Activated CD4-positive, alpha-beta T cell treated with anti-CD3 and anti-CD28 coated beads, Interleukin-2, amount 10 ng/mL, durations not matched to agents 7 days and 5 days (primary cell): ENCODE data around the gene MFSD2A. TPM values are rescaled to one million over a fixed set of nuclear protein-coding genes. Genes with fewer than 3 reads are reported as not detected.
"Not testable (repeated sequence)": the region's sequence is repeated elsewhere in the genome, so short reads cannot be mapped to it uniquely, and the experiment has no call there.

Experiments
- CTCF ChIA-PET: fragments of 350-600 bp; sonication (Branson Sonifier 250); formaldehyde crosslinking; loops from one replicate; lab custom pipeline; 2021; ENCODE audit warnings: antibody characterized with exemption; lab: Charles Lee
- POLR2A ChIA-PET: fragments of 350-600 bp; sonication (Branson Sonifier 250); formaldehyde crosslinking; loops from one replicate; lab custom pipeline; 2021; ENCODE audit warnings: antibody characterized with exemption; lab: Charles Lee
- DNase-seq: peaks from one replicate; pipeline ENCODE4 v3.0.0-alpha.2; 2020
- H3K27ac Mint-ChIP-seq: one replicate; pipeline ENCODE4 v1.8.0; 2021; ENCODE audit warnings: mild to moderate bottlenecking, moderate library complexity, mixed read lengths
- H3K27me3 Mint-ChIP-seq: one replicate; pipeline ENCODE4 v1.8.0; 2021; ENCODE audit warnings: mixed read lengths
- H3K36me3 Mint-ChIP-seq: one replicate; pipeline ENCODE4 v1.8.0; 2021; ENCODE audit warnings: low read depth, mixed read lengths
- H3K4me1 Mint-ChIP-seq: one replicate; pipeline ENCODE4 v1.8.0; 2021; ENCODE audit warnings: mixed read lengths
- H3K4me3 Mint-ChIP-seq: one replicate; pipeline ENCODE4 v1.8.0; 2021; ENCODE audit warnings: mild to moderate bottlenecking, moderate library complexity, mixed read lengths
- H3K9me3 Mint-ChIP-seq: one replicate; pipeline ENCODE4 v1.8.0; 2021; ENCODE audit warnings: mixed read lengths
- total RNA-seq, 2 experiments: library from RNA; stranded (reverse); gene quantifications; one replicate each; pipeline ENCODE4 v1.2.3, GENCODE V29; 2021

MFSD2A gene
- total RNA-seq, 2 experiments from 2014 or later: 2.0 to 2.8 TPM

GRCh38 chr1:39977202-39977601, 22.3 kb downstream of the MFSD2A start:
- no peaks in the 10 kb centered on the region for H3K27me3 Mint-ChIP-seq
- no peak overlapping the region for H3K27ac Mint-ChIP-seq
- H3K4me1 Mint-ChIP-seq: peaks cover 5% of the 10 kb centered on the region
- ChIA-PET CTCF (no interaction called here), POLR2A (no interaction called here)
- no peak overlapping the region for H3K4me3 Mint-ChIP-seq
- H3K9me3 Mint-ChIP-seq: no peaks in the 10 kb centered on the region
- no peak for DNase-seq
- H3K36me3 Mint-ChIP-seq: no peaks in the 10 kb centered on the region

- ChIA-PET POLR2A (no interaction called here), CTCF (no interaction called here)
- DNase-seq: no peak
- Mint-ChIP-seq H3K27me3 (no peaks in the 10 kb centered on the region), H3K36me3 (no peaks in the 10 kb centered on the region), H3K4me1 (no peaks in the 10 kb centered on the region), H3K4me3 (no peak overlapping the region), H3K27ac (no peak overlapping the region), H3K9me3 (no peaks in the 10 kb centered on the region)
Observed at GRCh38 chr1:39979654-39980053, 24.7 kb downstream of the MFSD2A start.

GRCh38 chr1:39980555-39981313, 25.8 kb downstream of the MFSD2A start:
- CTCF ChIA-PET: no interaction called here
- H3K4me3 Mint-ChIP-seq: no peak overlapping the region
- H3K36me3 Mint-ChIP-seq: no peaks in the 10 kb centered on the region
- no peak overlapping the region for H3K27ac Mint-ChIP-seq
- POLR2A ChIA-PET: no interaction called here
- H3K9me3 Mint-ChIP-seq: no peaks in the 10 kb centered on the region
- no peaks in the 10 kb centered on the region for H3K4me1 Mint-ChIP-seq
- no peak for DNase-seq
- no peaks in the 10 kb centered on the region for H3K27me3 Mint-ChIP-seq

- no peak overlapping the region for H3K27ac Mint-ChIP-seq
Observed at GRCh38 chr1:39981385-39981784, 26.4 kb downstream of the MFSD2A start.

GRCh38 chr1:39981945-39982344, 27.0 kb downstream of the MFSD2A start:
- CTCF ChIA-PET: interaction anchor here (1.0 kb wide), 1 partner anchor 26 kb away, joined by 4 read pairs; no protein-coding TSS in a partner anchor
- no peak overlapping the region for H3K27ac Mint-ChIP-seq
- H3K9me3 Mint-ChIP-seq: no peaks in the 10 kb centered on the region
- H3K4me1 Mint-ChIP-seq: no peaks in the 10 kb centered on the region
- POLR2A ChIA-PET: no interaction called here
- no peak overlapping the region for H3K4me3 Mint-ChIP-seq
- DNase-seq: no peak
- no peaks in the 10 kb centered on the region for H3K36me3 Mint-ChIP-seq
- no peaks in the 10 kb centered on the region for H3K27me3 Mint-ChIP-seq

More at GRCh38 chr1:39981385-39981784, 26.4 kb downstream of the MFSD2A start:
- Mint-ChIP-seq H3K27me3 (no peaks in the 10 kb centered on the region), H3K4me1 (no peaks in the 10 kb centered on the region), H3K4me3 (no peak overlapping the region), H3K9me3 (no peaks in the 10 kb centered on the region), H3K36me3 (no peaks in the 10 kb centered on the region)
- CTCF ChIA-PET: interaction anchor here (1.0 kb wide), 1 partner anchor 25 kb away, joined by 4 read pairs; no protein-coding TSS in a partner anchor
- no peak for DNase-seq
- POLR2A ChIA-PET: no interaction called here

GRCh38 chr1:39984480-39984879, 29.5 kb downstream of the MFSD2A start:
- H3K27ac Mint-ChIP-seq, POLR2A ChIA-PET, H3K9me3 Mint-ChIP-seq, H3K4me3 Mint-ChIP-seq, H3K36me3 Mint-ChIP-seq, CTCF ChIA-PET, H3K27me3 Mint-ChIP-seq, H3K4me1 Mint-ChIP-seq, DNase-seq: not testable (repeated sequence)

- no peak overlapping the region for H3K4me3 Mint-ChIP-seq
- no peaks in the 10 kb centered on the region for H3K36me3 Mint-ChIP-seq
- ChIA-PET POLR2A (no interaction called here), CTCF (no interaction called here)
- no peak for DNase-seq
- no peaks in the 10 kb centered on the region for H3K27me3 Mint-ChIP-seq
- H3K9me3 Mint-ChIP-seq: no peaks in the 10 kb centered on the region
- no peak overlapping the region for H3K27ac Mint-ChIP-seq
- no peaks in the 10 kb centered on the region for H3K4me1 Mint-ChIP-seq
Observed at GRCh38 chr1:39984951-39985350, 30.0 kb downstream of the MFSD2A start.

- POLR2A ChIA-PET: no interaction called here
Observed at GRCh38 chr1:39987869-39988268, 32.9 kb downstream of the MFSD2A start.

GRCh38 chr1:39988618-39989343, 33.8 kb downstream of the MFSD2A start:
- ChIA-PET POLR2A (no interaction called here), CTCF (interaction anchor here (1.1 to 1.5 kb wide), 2 partner anchors 17 to 75 kb away, joined by 3 read pairs; no protein-coding TSS in a partner anchor)
- Mint-ChIP-seq H3K9me3 (no peaks in the 10 kb centered on the region), H3K36me3 (no peaks in the 10 kb centered on the region), H3K27me3 (no peaks in the 10 kb centered on the region), H3K4me1 (no peaks in the 10 kb centered on the region), H3K4me3 (no peak overlapping the region), H3K27ac (no peak overlapping the region)
- DNase-seq: no peak

More at GRCh38 chr1:39987869-39988268, 32.9 kb downstream of the MFSD2A start:
- Mint-ChIP-seq H3K36me3 (no peaks in the 10 kb centered on the region), H3K27me3 (no peaks in the 10 kb centered on the region), H3K4me3 (no peak overlapping the region), H3K9me3 (no peaks in the 10 kb centered on the region), H3K4me1 (no peaks in the 10 kb centered on the region), H3K27ac (no peak overlapping the region)
- DNase-seq: no peak
- CTCF ChIA-PET: interaction anchor here (0.6 to 1.5 kb wide), 3 partner anchors 16 to 112 kb away, joined by 3 read pairs; no protein-coding TSS in a partner anchor

GRCh38 chr1:39990428-39990827, 35.5 kb downstream of the MFSD2A start:
- DNase-seq: no peak
- no peaks in the 10 kb centered on the region for H3K36me3 Mint-ChIP-seq
- H3K27me3 Mint-ChIP-seq: no peaks in the 10 kb centered on the region
- H3K27ac Mint-ChIP-seq: no peak overlapping the region
- no peaks in the 10 kb centered on the region for H3K9me3 Mint-ChIP-seq
- POLR2A ChIA-PET: no interaction called here
- H3K4me3 Mint-ChIP-seq: no peak overlapping the region
- CTCF ChIA-PET: no interaction called here
- no peaks in the 10 kb centered on the region for H3K4me1 Mint-ChIP-seq

GRCh38 chr1:39992234-39992633, 37.3 kb downstream of the MFSD2A start:
- peaks cover 10% of the 10 kb centered on the region for H3K4me1 Mint-ChIP-seq
- H3K36me3 Mint-ChIP-seq: no peaks in the 10 kb centered on the region
- CTCF ChIA-PET: interaction anchor here (0.7 to 1.7 kb wide), 5 partner anchors 12 to 1061 kb away, joined by 3 to 4 read pairs (median 3); no protein-coding TSS in a partner anchor
- H3K27ac Mint-ChIP-seq: no peak overlapping the region
- H3K9me3 Mint-ChIP-seq: no peaks in the 10 kb centered on the region
- no peak overlapping the region for H3K4me3 Mint-ChIP-seq
- H3K27me3 Mint-ChIP-seq: no peaks in the 10 kb centered on the region
- DNase-seq: no peak
- POLR2A ChIA-PET: no interaction called here

- DNase-seq: no peak
- Mint-ChIP-seq H3K9me3 (no peaks in the 10 kb centered on the region), H3K27ac (no peak overlapping the region), H3K4me3 (no peak overlapping the region), H3K27me3 (no peaks in the 10 kb centered on the region), H3K4me1 (peaks cover 10% of the 10 kb centered on the region), H3K36me3 (no peaks in the 10 kb centered on the region)
- ChIA-PET POLR2A (no interaction called here), CTCF (interaction anchor here (0.7 to 1.2 kb wide), 3 partner anchors 11 to 107 kb away, joined by 3 to 4 read pairs (median 3); no protein-coding TSS in a partner anchor)
Observed at GRCh38 chr1:39992888-39993287, 37.9 kb downstream of the MFSD2A start.

- Mint-ChIP-seq H3K27me3 (no peaks in the 10 kb centered on the region), H3K4me1 (peaks cover 10% of the 10 kb centered on the region)
Observed at GRCh38 chr1:39995973-39996393, 41.0 kb downstream of the MFSD2A start.

More at GRCh38 chr1:39995973-39996393, 41.0 kb downstream of the MFSD2A start:
- Mint-ChIP-seq H3K9me3 (no peaks in the 10 kb centered on the region), H3K4me3 (no peak overlapping the region), H3K27ac (no peak overlapping the region), H3K36me3 (no peaks in the 10 kb centered on the region)
- CTCF ChIA-PET: interaction anchor here (0.9 kb wide), 1 partner anchor 22 kb away, joined by 3 read pairs; no protein-coding TSS in a partner anchor
- POLR2A ChIA-PET: no interaction called here
- DNase-seq: no peak
